ENCODE data around the gene DDX21.
"Not testable (repeated sequence)": the region's sequence is repeated elsewhere in the genome, so short reads cannot be mapped to it uniquely, and the experiment has no call there.

DDX21 gene

GRCh38 chr10:68955832-68956532, at the start of gene DDX21:
Gene DDX21, plus strand, starts transcription at chr10:68956170. Its CDS starts 56 bp downstream, at chr10:68956226.
- peak; percentile 85 for DNase-seq

- no peak for DNase-seq
These were observed 31.4 kb upstream of the DDX21 start for GRCh38 chr10:68924593-68924992.

GRCh38 chr10:68925489-68925888, 30.5 kb upstream of the DDX21 start:
- DNase-seq: no peak

- not testable (repeated sequence) for DNase-seq
These were observed 26.8 kb upstream of the DDX21 start for GRCh38 chr10:68929157-68929556.

- DNase-seq: not testable (repeated sequence)
These were observed 26.1 kb upstream of the DDX21 start for GRCh38 chr10:68929888-68930287.

- not testable (repeated sequence) for DNase-seq
These were observed 23.1 kb upstream of the DDX21 start for GRCh38 chr10:68932860-68933259.

GRCh38 chr10:68934994-68935393, 21.0 kb upstream of the DDX21 start:
- no peak for DNase-seq

GRCh38 chr10:68938117-68938516, 17.9 kb upstream of the DDX21 start:
- peak; percentile 26 for DNase-seq

GRCh38 chr10:68938884-68939283, 17.1 kb upstream of the DDX21 start:
- no peak for DNase-seq

- DNase-seq: not testable (repeated sequence)
These were observed 15.1 kb upstream of the DDX21 start for GRCh38 chr10:68940917-68941316.

- DNase-seq: no peak
These were observed 5.4 kb upstream of the DDX21 start for GRCh38 chr10:68950598-68950997.

GRCh38 chr10:68954904-68955303, 1.1 kb upstream of the DDX21 start:
- DNase-seq: no peak

GRCh38 chr10:68955355-68955831, 577 bp upstream of the DDX21 start:
- no peak for DNase-seq

- DNase-seq: no peak
These were observed 1.3 kb downstream of the DDX21 start for GRCh38 chr10:68957284-68957615.

GRCh38 chr10:68957654-68958053, 1.7 kb downstream of the DDX21 start:
- no peak for DNase-seq

GRCh38 chr10:68959695-68960527, 3.9 kb downstream of the DDX21 start:
- no peak for DNase-seq

- no peak for DNase-seq
These were observed 7.2 kb downstream of the DDX21 start for GRCh38 chr10:68963151-68963550.

- DNase-seq: no peak
These were observed 18.0 kb downstream of the DDX21 start for GRCh38 chr10:68973975-68974374.

GRCh38 chr10:68975936-68976473, 20.0 kb downstream of the DDX21 start:
- DNase-seq: not testable (repeated sequence)

GRCh38 chr10:68979738-68980137, 23.8 kb downstream of the DDX21 start:
- DNase-seq: not testable (repeated sequence)

GRCh38 chr10:68981074-68981473, 25.1 kb downstream of the DDX21 start:
- no peak for DNase-seq

GRCh38 chr10:68982389-68982788, 26.4 kb downstream of the DDX21 start:
- DNase-seq: no peak

GRCh38 chr10:68987611-68988010, 31.6 kb downstream of the DDX21 start:
- no peak for DNase-seq

Measured in NCI-H2171 treated with DMSO at 0.1 percent for 48 hours (cell line).